ENCODE data around the gene RPS2.

- TF ChIP-seq SUZ12 (IDR thresholded peaks at IDR 0.05; ENCODE audit: extremely low read depth, insufficient read depth, insufficient read length), result no peak
- no peak for TF ChIP-seq YY1 (IDR thresholded peaks at IDR 0.05; ENCODE audit: insufficient read depth, insufficient read length)
- TF ChIP-seq ZNF274 (IDR thresholded peaks at IDR 0.05; ENCODE audit: low read depth, low read length), result no peak
Observed at GRCh38 chr16:1981398-1981836, 16.8 kb upstream of the RPS2 start, which contains the start of gene NOXO1.
